ENCODE results near the gene PHLDA1. TPM values are rescaled to one million over a fixed set of nuclear protein-coding genes. Genes with fewer than 3 reads are reported as not detected.
A peak's percentile ranks its signal among the peaks of the same experiment; 100 is the strongest.

PHLDA1 gene
- total RNA-seq, 1 experiment from 2014 or later = 46.2 TPM

DNA sequence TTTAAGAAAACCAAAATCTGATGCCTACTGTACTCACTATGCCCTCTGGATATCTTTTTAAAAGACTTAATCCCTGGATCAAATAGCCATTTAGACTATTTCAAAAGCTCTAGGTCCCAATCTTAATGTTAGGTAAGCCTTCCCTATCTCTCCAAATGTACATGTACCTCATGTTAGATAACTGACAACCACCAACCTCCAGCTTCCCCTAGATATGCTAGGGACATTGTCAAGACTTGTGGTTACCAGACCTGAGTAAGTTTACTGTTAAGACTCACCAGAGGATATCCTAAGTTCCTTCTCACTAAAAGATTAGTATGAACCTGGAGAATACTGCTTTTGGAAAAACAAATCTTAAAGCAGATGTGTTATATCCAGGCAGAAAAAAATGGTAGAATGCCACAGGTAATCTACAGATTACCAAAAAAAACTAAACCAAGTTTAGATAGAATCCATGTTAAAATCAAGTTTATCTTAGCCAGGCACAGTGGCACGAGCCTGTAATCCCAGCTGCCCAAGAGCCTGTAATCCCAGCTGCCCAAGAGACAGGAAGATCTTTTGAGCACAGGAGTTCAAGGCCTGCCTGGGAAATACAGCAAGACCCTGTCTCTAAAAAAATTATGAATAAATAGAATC is 43.2 kb upstream of the PHLDA1 start:
- H3K4me1 ChIP-seq = peaks cover 10% of the 10 kb centered on the region
- H3K36me3 ChIP-seq (ENCODE audit: control insufficient read depth, insufficient read depth, low read length) = no peaks in the 10 kb centered on the region; the same call in 1 of the 2 replicates
- POLR2A ChIA-PET = no interaction called here
- H3K4me3 ChIP-seq (ENCODE audit: low read depth, low read length) = no peak overlapping the region
- no peak for DNase-seq
- CTCF ChIA-PET = no interaction called here
- Mint-ChIP-seq H3K36me3 (ENCODE audit: insufficient read depth, unreplicated experiment) (peaks cover 55% of the 10 kb centered on the region), H3K27ac (ENCODE audit: unreplicated experiment) (no peak overlapping the region), H3K27me3 (ENCODE audit: insufficient read depth, unreplicated experiment) (no peaks in the 10 kb centered on the region), H3K4me1 (ENCODE audit: low read depth, unreplicated experiment) (peaks cover 47% of the 10 kb centered on the region), H3K9me3 (ENCODE audit: unreplicated experiment) (peaks cover 10% of the 10 kb centered on the region), H3K4me3 (ENCODE audit: unreplicated experiment) (no peak overlapping the region)
- TF ChIP-seq, protein P1, sequence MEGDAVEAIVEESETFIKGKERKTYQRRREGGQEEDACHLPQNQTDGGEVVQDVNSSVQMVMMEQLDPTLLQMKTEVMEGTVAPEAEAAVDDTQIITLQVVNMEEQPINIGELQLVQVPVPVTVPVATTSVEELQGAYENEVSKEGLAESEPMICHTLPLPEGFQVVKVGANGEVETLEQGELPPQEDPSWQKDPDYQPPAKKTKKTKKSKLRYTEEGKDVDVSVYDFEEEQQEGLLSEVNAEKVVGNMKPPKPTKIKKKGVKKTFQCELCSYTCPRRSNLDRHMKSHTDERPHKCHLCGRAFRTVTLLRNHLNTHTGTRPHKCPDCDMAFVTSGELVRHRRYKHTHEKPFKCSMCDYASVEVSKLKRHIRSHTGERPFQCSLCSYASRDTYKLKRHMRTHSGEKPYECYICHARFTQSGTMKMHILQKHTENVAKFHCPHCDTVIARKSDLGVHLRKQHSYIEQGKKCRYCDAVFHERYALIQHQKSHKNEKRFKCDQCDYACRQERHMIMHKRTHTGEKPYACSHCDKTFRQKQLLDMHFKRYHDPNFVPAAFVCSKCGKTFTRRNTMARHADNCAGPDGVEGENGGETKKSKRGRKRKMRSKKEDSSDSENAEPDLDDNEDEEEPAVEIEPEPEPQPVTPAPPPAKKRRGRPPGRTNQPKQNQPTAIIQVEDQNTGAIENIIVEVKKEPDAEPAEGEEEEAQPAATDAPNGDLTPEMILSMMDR (IDR thresholded peaks at IDR 0.05; ENCODE audit: insufficient read depth in 1 of 2, low read depth in 1 of 2, low read length in 1 of 2, severe bottlenecking in 1 of 2, unreplicated experiment in 1 of 2) = no peak
- no peaks in the 10 kb centered on the region for H3K27me3 ChIP-seq (replicated peaks; ENCODE audit: control insufficient read depth, insufficient read depth, low read length)
- intact Hi-C loops (cut with micrococcal nuclease; ENCODE audit: unreplicated experiment) = no loop called here
- BruUV-seq (replicated peaks) = no TSS peak
- no peaks in the 10 kb centered on the region for H3K9me3 ChIP-seq

DNA sequence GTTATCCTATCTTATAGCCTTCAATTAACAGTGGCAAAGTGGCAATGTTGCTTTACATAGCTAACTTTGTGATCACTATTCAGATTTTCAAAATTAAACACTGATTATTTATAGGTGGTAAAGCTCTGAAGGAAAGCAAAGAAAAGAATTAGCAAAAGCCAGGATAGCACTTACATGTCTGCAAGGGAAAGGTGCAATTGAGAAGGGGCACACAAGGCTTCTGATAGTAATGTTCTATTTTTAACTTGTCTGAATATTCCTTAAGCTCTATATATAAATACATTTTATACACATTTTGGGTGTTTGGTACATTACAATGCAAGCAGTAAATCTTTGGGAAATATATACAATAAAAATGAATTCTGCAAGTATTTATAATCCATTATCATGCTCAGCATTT is 42.0 kb upstream of the PHLDA1 start:
- POLR2A ChIA-PET = no interaction called here
- no peaks in the 10 kb centered on the region; the same call in 1 of the 2 replicates for H3K36me3 ChIP-seq (ENCODE audit: control insufficient read depth, insufficient read depth, low read length)
- TF ChIP-seq, protein P1 (IDR thresholded peaks at IDR 0.05; ENCODE audit: insufficient read depth in 1 of 2, low read depth in 1 of 2, low read length in 1 of 2, severe bottlenecking in 1 of 2, unreplicated experiment in 1 of 2) = no peak

DNA sequence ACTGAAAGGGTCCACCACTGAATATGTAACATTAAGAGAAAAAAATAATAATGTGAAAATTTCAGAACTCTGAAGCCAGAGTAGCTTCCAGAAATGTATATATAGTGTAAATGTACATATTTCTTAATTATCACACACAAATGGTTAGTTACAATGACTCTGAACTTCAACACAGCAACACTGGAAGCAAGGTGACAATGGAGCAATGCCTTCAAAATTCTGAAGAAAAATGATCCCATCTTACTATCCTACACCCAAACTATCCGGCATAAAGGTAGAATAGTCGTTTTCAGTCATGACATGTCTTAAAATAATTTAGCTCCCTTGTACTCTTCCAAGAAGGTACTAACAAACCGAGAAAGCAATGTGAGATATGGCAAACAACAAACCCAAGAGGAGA is 41.0 kb upstream of the PHLDA1 start:
- no peak overlapping the region for H3K27ac Mint-ChIP-seq (ENCODE audit: unreplicated experiment)
- no peaks in the 10 kb centered on the region for H3K27me3 Mint-ChIP-seq (ENCODE audit: insufficient read depth, unreplicated experiment)
- intact Hi-C loops (cut with micrococcal nuclease; ENCODE audit: unreplicated experiment) = no loop called here
- no peak for DNase-seq
- ChIA-PET POLR2A (no interaction called here), CTCF (no interaction called here)
- H3K4me3 ChIP-seq (ENCODE audit: low read depth, low read length) = no peak overlapping the region
- H3K4me3 Mint-ChIP-seq (ENCODE audit: unreplicated experiment) = no peak overlapping the region
- H3K9me3 ChIP-seq = no peaks in the 10 kb centered on the region
- H3K4me1 Mint-ChIP-seq (ENCODE audit: low read depth, unreplicated experiment) = peaks cover 35% of the 10 kb centered on the region
- H3K4me1 ChIP-seq = peaks cover 6% of the 10 kb centered on the region; the same call in 1 of the 2 replicates
- TF ChIP-seq, protein P1 (IDR thresholded peaks at IDR 0.05; ENCODE audit: insufficient read depth in 1 of 2, low read depth in 1 of 2, low read length in 1 of 2, severe bottlenecking in 1 of 2, unreplicated experiment in 1 of 2) = no peak
- H3K36me3 ChIP-seq (ENCODE audit: control insufficient read depth, insufficient read depth, low read length) = no peaks in the 10 kb centered on the region; the same call in 1 of the 2 replicates
- peaks cover 58% of the 10 kb centered on the region for H3K36me3 Mint-ChIP-seq (ENCODE audit: insufficient read depth, unreplicated experiment)
- BruUV-seq (replicated peaks) = no TSS peak
- H3K27me3 ChIP-seq (replicated peaks; ENCODE audit: control insufficient read depth, insufficient read depth, low read length) = no peaks in the 10 kb centered on the region
- H3K9me3 Mint-ChIP-seq (ENCODE audit: unreplicated experiment) = peaks cover 10% of the 10 kb centered on the region

More for the DNA sequence above, 42.0 kb upstream of the PHLDA1 start:
- H3K4me1 ChIP-seq = peaks cover 7% of the 10 kb centered on the region
- peaks cover 41% of the 10 kb centered on the region for H3K4me1 Mint-ChIP-seq (ENCODE audit: low read depth, unreplicated experiment)
- H3K4me3 Mint-ChIP-seq (ENCODE audit: unreplicated experiment) = no peak overlapping the region
- no TSS peak for BruUV-seq (replicated peaks)
- peak overlapping the region; percentile 14 for H3K27ac Mint-ChIP-seq (ENCODE audit: unreplicated experiment)
- H3K9me3 Mint-ChIP-seq (ENCODE audit: unreplicated experiment) = peaks cover 10% of the 10 kb centered on the region
- no peak overlapping the region for H3K4me3 ChIP-seq (ENCODE audit: low read depth, low read length)
- H3K27me3 Mint-ChIP-seq (ENCODE audit: insufficient read depth, unreplicated experiment) = no peaks in the 10 kb centered on the region
- peaks cover 54% of the 10 kb centered on the region for H3K36me3 Mint-ChIP-seq (ENCODE audit: insufficient read depth, unreplicated experiment)
- DNase-seq = no peak
- intact Hi-C loops (cut with micrococcal nuclease; ENCODE audit: unreplicated experiment) = no loop called here
- no peaks in the 10 kb centered on the region for H3K9me3 ChIP-seq
- no peaks in the 10 kb centered on the region for H3K27me3 ChIP-seq (replicated peaks; ENCODE audit: control insufficient read depth, insufficient read depth, low read length)
- CTCF ChIA-PET = no interaction called here
